Mucosa of rectum (tissue), 2 donors: ENCODE measurements around the gene MMEL1.

Source experiments
- H3K27ac ChIP-seq, 2 donors: one replicate each; pipeline ENCODE4 v1.7.0; 2013; ENCODE audit warnings: inconsistent platforms in 2 of 2, low read depth in 2 of 2, low read length in 2 of 2
- H3K27me3 ChIP-seq, 2 donors: one replicate each; pipeline ENCODE4 v1.7.0; 2013; ENCODE audit warnings: low read length in 2 of 2; ENCODE audit not compliant: control insufficient read depth in 2 of 2, insufficient read depth in 2 of 2
- H3K36me3 ChIP-seq, 2 donors: one replicate each; pipeline ENCODE4 v1.7.0; 2013; ENCODE audit warnings: low read length in 2 of 2; ENCODE audit not compliant: control insufficient read depth in 2 of 2, insufficient read depth in 2 of 2
- H3K4me1 ChIP-seq, 2 donors: one replicate each; pipeline ENCODE4 v1.7.0; 2013; ENCODE audit warnings: low read length in 2 of 2, mild to moderate bottlenecking in 1 of 2; ENCODE audit not compliant: control insufficient read depth in 2 of 2, insufficient read depth in 2 of 2
- H3K4me3 ChIP-seq, 2 donors: one replicate each; pipeline ENCODE4 v1.7.0; 2013; ENCODE audit warnings: low read length in 2 of 2
- H3K9ac ChIP-seq, 2 donors: one replicate each; pipeline ENCODE4 v1.7.0; 2013; ENCODE audit warnings: low read length in 2 of 2, low read depth in 1 of 2, mild to moderate bottlenecking in 1 of 2
- H3K9me3 ChIP-seq, 2 donors: one replicate each; pipeline ENCODE4 v1.7.0; 2013; ENCODE audit warnings: low read length in 2 of 2; ENCODE audit not compliant: control insufficient read depth in 2 of 2
- donor health status: healthy.
- donor health status: Normal muscosa, but diverticular disease.

The MMEL1 gene

DNA sequence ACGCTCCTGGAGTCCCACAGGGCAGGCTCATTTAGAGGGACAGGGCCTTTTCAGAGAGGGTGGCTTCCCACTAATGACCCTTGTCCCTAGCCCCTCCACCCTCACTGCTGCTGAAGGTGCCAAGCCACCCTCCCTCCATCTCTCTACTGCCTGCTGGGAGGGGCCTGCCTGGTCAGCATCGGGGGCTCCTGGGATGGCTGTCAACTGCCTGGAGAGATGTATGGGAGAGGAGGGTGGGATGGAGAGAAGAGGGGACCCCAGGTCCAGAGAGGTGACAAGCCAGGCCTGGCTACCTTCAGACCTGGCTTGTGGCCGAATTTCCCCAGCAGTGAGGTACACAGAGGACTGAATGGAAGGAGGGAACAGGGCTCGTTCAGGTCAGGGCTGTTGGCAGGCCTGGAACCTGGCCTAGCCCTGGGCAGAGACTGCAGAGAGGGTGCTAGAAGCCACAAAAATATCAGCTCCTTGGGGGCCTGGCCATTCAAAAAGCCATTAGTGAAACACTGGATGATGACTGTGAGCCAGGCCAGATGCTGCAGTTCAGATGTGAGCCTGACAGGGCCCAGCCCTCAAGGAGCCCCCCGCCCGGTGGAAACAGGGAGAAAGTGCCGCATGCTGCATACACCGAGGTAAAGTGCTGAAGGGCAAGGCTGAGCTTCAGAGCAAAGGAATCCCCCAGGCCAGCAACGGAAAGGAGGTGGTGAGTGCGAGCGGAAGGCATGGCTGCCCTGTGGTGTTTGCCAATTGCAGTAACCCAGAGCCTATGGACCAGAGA is 20.0 kb downstream of the MMEL1 start:
- H3K9ac ChIP-seq, result no peak overlapping the region
- no peak overlapping the region for H3K4me3 ChIP-seq
- H3K27ac ChIP-seq, result no peak overlapping the region
- peaks cover 4 to 6% of the 10 kb centered on the region in 2 donors for H3K9me3 ChIP-seq
- H3K27me3 ChIP-seq, result peaks cover 0 to 2% of the 10 kb centered on the region in 2 donors
- no peaks in the 10 kb centered on the region for H3K36me3 ChIP-seq
- no peaks in the 10 kb centered on the region for H3K4me1 ChIP-seq

- H3K27me3 ChIP-seq, result peaks cover 0 to 2% of the 10 kb centered on the region in 2 donors
- no peaks in the 10 kb centered on the region for H3K4me1 ChIP-seq
- peaks cover 4 to 6% of the 10 kb centered on the region in 2 donors for H3K9me3 ChIP-seq
- no peak overlapping the region for H3K9ac ChIP-seq
- H3K4me3 ChIP-seq, result no peak overlapping the region
- no peak overlapping the region for H3K27ac ChIP-seq
- H3K36me3 ChIP-seq, result no peaks in the 10 kb centered on the region
Measured at GRCh38 chr1:2611621-2612437, 21.0 kb downstream of the MMEL1 start.

DNA sequence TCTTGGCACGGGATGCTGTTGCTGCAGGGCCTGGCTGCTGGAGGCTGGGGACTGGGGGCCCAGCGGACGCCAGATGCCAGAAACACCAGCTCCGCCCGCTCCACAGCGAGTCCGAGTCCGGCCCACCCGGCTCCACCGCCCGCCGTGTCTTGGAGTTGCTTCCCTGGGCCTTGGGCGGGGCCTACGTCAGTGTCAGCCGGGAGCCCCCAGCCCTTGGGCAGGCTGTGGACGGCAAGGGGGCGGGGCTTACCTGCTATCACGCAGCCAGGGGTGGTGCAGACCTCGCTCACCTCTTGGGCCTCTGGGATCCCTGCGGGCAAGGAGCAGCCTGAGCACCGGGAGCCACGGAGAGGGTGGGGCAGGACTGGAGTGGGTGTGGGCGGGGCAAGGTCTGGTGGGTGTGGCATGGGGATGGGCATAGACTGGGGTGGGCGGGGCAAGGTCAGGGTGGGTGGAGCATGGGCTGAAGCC is 21.8 kb downstream of the MMEL1 start:
- no peak overlapping the region for H3K4me3 ChIP-seq
- no peaks in the 10 kb centered on the region for H3K36me3 ChIP-seq
- H3K9me3 ChIP-seq, result peaks cover 2 to 6% of the 10 kb centered on the region in 2 donors
- H3K4me1 ChIP-seq, result no peaks in the 10 kb centered on the region
- H3K27me3 ChIP-seq, result peaks cover 0 to 2% of the 10 kb centered on the region in 2 donors
- H3K9ac ChIP-seq, result no peak overlapping the region
- no peak overlapping the region for H3K27ac ChIP-seq

DNA sequence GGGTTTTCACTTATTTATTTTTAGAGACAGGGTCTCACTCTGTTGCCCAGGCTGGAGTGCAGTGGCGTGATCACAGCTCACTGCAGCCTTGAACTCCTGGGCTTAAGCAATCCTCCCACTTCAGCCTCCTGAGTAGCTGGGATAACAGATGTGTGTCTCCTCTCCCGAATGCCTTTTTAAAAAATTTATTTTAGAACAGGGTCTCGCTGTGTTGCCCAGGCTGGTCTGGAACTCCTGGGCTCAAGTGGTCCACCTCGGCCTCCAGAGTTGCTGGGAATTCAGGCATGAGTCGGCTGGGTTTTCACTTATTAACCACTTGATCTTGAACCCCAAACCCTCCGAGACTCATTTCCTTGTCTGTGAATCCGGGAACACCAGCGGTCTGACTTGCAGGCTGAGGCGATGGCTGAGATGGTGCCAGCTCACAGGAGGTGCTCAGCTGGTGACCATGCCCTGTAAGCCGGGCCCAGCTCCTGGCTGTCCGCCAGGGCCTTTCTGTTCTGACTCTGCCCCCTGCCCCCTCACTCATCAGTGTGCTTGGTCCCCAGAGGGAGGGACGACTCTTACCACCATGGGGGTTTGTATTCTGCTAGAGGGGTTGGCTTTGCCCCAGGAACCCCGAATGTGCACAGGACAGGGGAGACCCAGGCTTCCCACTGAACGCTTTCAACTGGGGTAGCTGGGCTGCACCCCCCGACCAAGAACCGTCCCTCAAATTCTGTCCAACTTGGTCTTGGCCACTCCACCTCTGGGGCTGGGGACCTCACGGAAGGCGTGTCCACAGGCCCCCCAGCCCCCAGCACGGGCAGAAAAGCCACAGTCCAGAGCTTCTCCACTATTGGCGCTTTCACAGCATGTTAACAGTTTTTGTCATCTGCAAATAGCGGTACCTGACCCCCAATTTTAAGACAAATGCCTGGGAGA is 22.5 kb downstream of the MMEL1 start:
- H3K9ac ChIP-seq, result no peak overlapping the region
- peaks cover 0 to 2% of the 10 kb centered on the region in 2 donors for H3K27me3 ChIP-seq
- H3K4me1 ChIP-seq, result no peaks in the 10 kb centered on the region
- H3K9me3 ChIP-seq, result peaks cover 2 to 6% of the 10 kb centered on the region in 2 donors
- no peaks in the 10 kb centered on the region for H3K36me3 ChIP-seq
- no peak overlapping the region for H3K4me3 ChIP-seq
- no peak overlapping the region for H3K27ac ChIP-seq

- Histone ChIP-seq H3K27ac (no peak overlapping the region), H3K27me3 (peaks cover 0 to 2% of the 10 kb centered on the region in 2 donors), H3K4me1 (no peaks in the 10 kb centered on the region), H3K4me3 (no peak overlapping the region), H3K36me3 (no peaks in the 10 kb centered on the region), H3K9ac (no peak overlapping the region), H3K9me3 (peaks cover 2 to 6% of the 10 kb centered on the region in 2 donors)
Measured at GRCh38 chr1:2609319-2610035, 23.3 kb downstream of the MMEL1 start.

GRCh38 chr1:2607641-2608091 is 25.1 kb downstream of the MMEL1 start:
- Histone ChIP-seq H3K27me3 (no peaks in the 10 kb centered on the region), H3K4me1 (no peaks in the 10 kb centered on the region), H3K27ac (no peak overlapping the region), H3K9ac (no peak overlapping the region), H3K4me3 (no peak overlapping the region), H3K36me3 (no peaks in the 10 kb centered on the region), H3K9me3 (no peaks in the 10 kb centered on the region)

- H3K9me3 ChIP-seq, result no peaks in the 10 kb centered on the region
- no peaks in the 10 kb centered on the region for H3K27me3 ChIP-seq
- no peaks in the 10 kb centered on the region for H3K36me3 ChIP-seq
- H3K9ac ChIP-seq, result no peak overlapping the region
- H3K4me1 ChIP-seq, result no peaks in the 10 kb centered on the region
- H3K27ac ChIP-seq, result no peak overlapping the region
- no peak overlapping the region for H3K4me3 ChIP-seq
Measured at GRCh38 chr1:2606881-2607621, 25.8 kb downstream of the MMEL1 start.

GRCh38 chr1:2606396-2606880 is 26.4 kb downstream of the MMEL1 start:
- Histone ChIP-seq H3K9me3 (no peaks in the 10 kb centered on the region), H3K9ac (no peak overlapping the region), H3K27me3 (no peaks in the 10 kb centered on the region), H3K27ac (no peak overlapping the region), H3K4me3 (no peak overlapping the region), H3K36me3 (no peaks in the 10 kb centered on the region), H3K4me1 (no peaks in the 10 kb centered on the region)
